ENCODE results near the gene DPH1.

Gene DPH1

GRCh38 chr17:2028737-2029136 lies 1.2 kb upstream of the DPH1 start:
- Histone ChIP-seq H3K4me1 (ENCODE audit: insufficient read depth, insufficient read length) (peaks cover 14% of the 10 kb centered on the region), H3K9me3 (ENCODE audit: insufficient read depth, low read length) (no peaks in the 10 kb centered on the region), H3K4me3 (ENCODE audit: insufficient read length, low read depth) (no peak overlapping the region), H3K27me3 (ENCODE audit: insufficient read depth, insufficient read length) (peaks cover 47% of the 10 kb centered on the region), H3K9ac (ENCODE audit: insufficient read length, low read depth) (no peak overlapping the region), H3K36me3 (ENCODE audit: insufficient read depth, insufficient read length, low read length) (peaks cover 13% of the 10 kb centered on the region)
- no peak for TF ChIP-seq ZNF274 (IDR thresholded peaks at IDR 0.05; ENCODE audit: low read depth, low read length)
- TF ChIP-seq SUZ12 (IDR thresholded peaks at IDR 0.05; ENCODE audit: extremely low read depth, insufficient read depth, insufficient read length): no peak
- no peak for TF ChIP-seq YY1 (IDR thresholded peaks at IDR 0.05; ENCODE audit: insufficient read depth, insufficient read length)
- DNase-seq (ENCODE audit: low read depth, low spot score): no peak

- Histone ChIP-seq H3K4me3 (ENCODE audit: insufficient read length, low read depth) (peak overlapping the region; percentile 99), H3K9ac (ENCODE audit: insufficient read length, low read depth) (peak overlapping the region; percentile 96), H3K9me3 (ENCODE audit: insufficient read depth, low read length) (no peaks in the 10 kb centered on the region), H3K4me1 (ENCODE audit: insufficient read depth, insufficient read length) (peaks cover 19% of the 10 kb centered on the region), H3K36me3 (ENCODE audit: insufficient read depth, insufficient read length, low read length) (peaks cover 20% of the 10 kb centered on the region), H3K27me3 (ENCODE audit: insufficient read depth, insufficient read length) (peaks cover 27% of the 10 kb centered on the region)
- DNase-seq (ENCODE audit: low read depth, low spot score): no peak
- TF ChIP-seq SUZ12 (IDR thresholded peaks at IDR 0.05; ENCODE audit: extremely low read depth, insufficient read depth, insufficient read length) (no peak), YY1 (IDR thresholded peaks at IDR 0.05; ENCODE audit: insufficient read depth, insufficient read length) (no peak), ZNF274 (IDR thresholded peaks at IDR 0.05; ENCODE audit: low read depth, low read length) (no peak)
Measured at GRCh38 chr17:2030779-2031163, 818 bp downstream of the DPH1 start.

GRCh38 chr17:2033153-2033552 lies 3.2 kb downstream of the DPH1 start:
- Histone ChIP-seq H3K4me3 (ENCODE audit: insufficient read length, low read depth) (no peak overlapping the region), H3K36me3 (ENCODE audit: insufficient read depth, insufficient read length, low read length) (peaks cover 43% of the 10 kb centered on the region), H3K9ac (ENCODE audit: insufficient read length, low read depth) (peak overlapping the region; percentile 72), H3K4me1 (ENCODE audit: insufficient read depth, insufficient read length) (peaks cover 21% of the 10 kb centered on the region), H3K27me3 (ENCODE audit: insufficient read depth, insufficient read length) (peaks cover 4% of the 10 kb centered on the region), H3K9me3 (ENCODE audit: insufficient read depth, low read length) (no peaks in the 10 kb centered on the region)
- no peak for DNase-seq (ENCODE audit: low read depth, low spot score)
- TF ChIP-seq SUZ12 (IDR thresholded peaks at IDR 0.05; ENCODE audit: extremely low read depth, insufficient read depth, insufficient read length): no peak
- TF ChIP-seq YY1 (IDR thresholded peaks at IDR 0.05; ENCODE audit: insufficient read depth, insufficient read length): no peak
- no peak for TF ChIP-seq ZNF274 (IDR thresholded peaks at IDR 0.05; ENCODE audit: low read depth, low read length)

DNA sequence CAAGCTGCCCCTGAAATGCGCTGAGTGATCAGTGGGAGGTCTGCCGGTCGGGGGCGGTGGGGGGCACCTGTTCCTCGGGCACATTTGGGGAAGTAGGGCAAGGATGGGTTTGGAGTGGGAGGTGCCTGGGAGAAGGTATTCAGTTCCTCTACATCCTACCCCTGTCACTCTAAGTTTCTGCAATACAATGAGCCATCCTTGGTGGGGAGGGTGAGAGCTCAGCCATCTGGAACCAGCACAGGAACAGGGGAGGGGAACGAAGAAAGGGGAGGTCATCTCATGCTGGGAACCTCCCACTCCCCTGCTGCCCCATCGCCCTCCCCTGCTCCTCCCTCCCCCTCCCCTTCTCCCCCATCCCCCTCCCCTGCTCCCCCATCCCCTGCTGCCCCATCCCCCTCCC lies 4.2 kb downstream of the DPH1 start:
- Histone ChIP-seq H3K36me3 (ENCODE audit: insufficient read depth, insufficient read length, low read length) (peaks cover 50% of the 10 kb centered on the region), H3K9ac (ENCODE audit: insufficient read length, low read depth) (no peak overlapping the region), H3K27me3 (ENCODE audit: insufficient read depth, insufficient read length) (no peaks in the 10 kb centered on the region), H3K4me3 (ENCODE audit: insufficient read length, low read depth) (no peak overlapping the region), H3K9me3 (ENCODE audit: insufficient read depth, low read length) (no peaks in the 10 kb centered on the region), H3K4me1 (ENCODE audit: insufficient read depth, insufficient read length) (peaks cover 14% of the 10 kb centered on the region)
- DNase-seq (ENCODE audit: low read depth, low spot score): no peak
- no peak for TF ChIP-seq ZNF274 (IDR thresholded peaks at IDR 0.05; ENCODE audit: low read depth, low read length)
- no peak for TF ChIP-seq YY1 (IDR thresholded peaks at IDR 0.05; ENCODE audit: insufficient read depth, insufficient read length)
- no peak for TF ChIP-seq SUZ12 (IDR thresholded peaks at IDR 0.05; ENCODE audit: extremely low read depth, insufficient read depth, insufficient read length)

DNA sequence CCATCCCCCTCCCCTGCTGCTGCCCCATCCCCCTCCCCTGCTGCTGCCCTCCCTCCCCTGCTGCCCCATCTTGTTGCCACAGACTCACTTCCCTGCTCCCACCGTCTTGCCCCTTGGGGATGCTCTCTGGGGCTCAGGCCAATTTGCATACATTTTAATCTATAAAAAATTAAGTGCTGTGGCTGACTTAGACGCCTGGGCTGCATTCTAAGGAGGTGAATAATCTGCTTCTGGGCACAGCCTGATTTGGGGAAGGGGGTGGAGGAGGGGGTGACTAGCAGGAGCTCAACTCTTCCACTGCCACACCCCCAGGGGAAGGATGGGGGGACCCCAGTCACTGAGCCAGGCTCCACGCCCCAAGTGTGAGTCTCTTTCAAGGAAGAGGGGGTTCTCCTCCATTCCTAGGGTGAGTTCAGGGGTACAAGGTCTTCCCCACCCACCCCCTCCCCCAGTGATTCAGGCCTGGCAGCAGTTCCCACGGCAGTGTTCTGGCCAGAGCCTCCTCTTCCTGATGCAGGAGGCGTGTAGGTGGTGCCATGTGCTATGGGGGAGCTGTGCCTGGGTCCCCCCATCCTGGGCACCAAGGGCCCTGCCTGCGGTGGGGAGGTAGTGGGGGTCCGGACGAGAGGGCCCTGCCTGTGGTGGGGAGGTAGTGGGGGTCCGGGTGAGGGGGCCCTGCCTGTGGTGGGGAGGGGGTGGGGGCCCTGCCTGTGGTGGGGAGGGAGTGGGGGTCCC lies 5.0 kb downstream of the DPH1 start:
- H3K36me3 ChIP-seq (ENCODE audit: insufficient read depth, insufficient read length, low read length): peaks cover 55% of the 10 kb centered on the region
- no peaks in the 10 kb centered on the region for H3K9me3 ChIP-seq (ENCODE audit: insufficient read depth, low read length)
- H3K27me3 ChIP-seq (ENCODE audit: insufficient read depth, insufficient read length): no peaks in the 10 kb centered on the region
- no peak overlapping the region for H3K9ac ChIP-seq (ENCODE audit: insufficient read length, low read depth)
- TF ChIP-seq ZNF274 (IDR thresholded peaks at IDR 0.05; ENCODE audit: low read depth, low read length): no peak
- no peak for TF ChIP-seq SUZ12 (IDR thresholded peaks at IDR 0.05; ENCODE audit: extremely low read depth, insufficient read depth, insufficient read length)
- peaks cover 10% of the 10 kb centered on the region for H3K4me1 ChIP-seq (ENCODE audit: insufficient read depth, insufficient read length)
- H3K4me3 ChIP-seq (ENCODE audit: insufficient read length, low read depth): no peak overlapping the region
- no peak for DNase-seq (ENCODE audit: low read depth, low spot score)

DNA sequence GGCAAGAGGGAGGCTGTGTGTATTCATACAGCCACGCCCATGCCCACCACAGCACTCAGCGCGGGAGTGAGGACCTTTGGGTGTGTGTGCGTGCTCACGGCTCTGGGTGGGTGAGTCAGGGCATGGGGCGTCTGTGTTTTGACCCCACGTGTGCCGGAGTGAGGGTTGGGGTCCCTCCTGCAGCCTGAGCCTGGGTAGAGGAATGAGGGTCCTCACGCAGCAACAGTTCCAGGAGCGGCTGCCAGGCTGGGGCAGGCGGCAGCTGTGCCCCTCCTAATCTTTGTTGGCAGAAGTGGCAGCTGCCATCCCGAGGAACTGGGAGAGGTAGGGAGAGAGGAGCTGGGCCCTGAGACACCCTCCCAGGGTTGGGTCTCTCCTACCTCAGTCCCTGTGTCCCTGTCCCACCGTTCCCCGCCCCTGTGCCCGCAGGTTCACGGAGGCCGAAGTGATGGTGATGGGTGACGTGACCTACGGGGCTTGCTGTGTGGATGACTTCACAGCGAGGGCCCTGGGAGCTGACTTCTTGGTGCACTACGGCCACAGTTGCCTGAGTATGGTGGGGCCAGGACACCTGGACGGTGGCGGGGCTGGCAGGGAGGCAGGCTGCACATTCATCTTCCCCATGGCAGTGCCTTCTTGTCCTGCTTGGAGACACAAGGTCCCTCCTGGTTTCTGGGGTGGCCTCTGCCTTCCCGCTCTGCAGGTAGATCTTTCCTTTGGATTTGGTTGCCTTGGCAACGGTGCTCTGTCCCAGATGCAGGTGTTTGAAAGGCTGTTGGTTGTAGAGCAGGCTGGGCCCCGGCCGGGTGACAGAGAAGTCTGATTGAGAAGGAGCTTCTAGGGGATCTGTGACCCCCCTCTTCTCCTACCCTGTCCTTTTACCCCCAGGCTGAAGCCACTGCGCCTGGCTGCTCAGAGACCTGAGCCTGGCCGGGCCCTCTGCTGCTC lies 5.9 kb downstream of the DPH1 start:
- H3K9ac ChIP-seq (ENCODE audit: insufficient read length, low read depth): no peak overlapping the region
- no peak overlapping the region for H3K4me3 ChIP-seq (ENCODE audit: insufficient read length, low read depth)
- H3K36me3 ChIP-seq (ENCODE audit: insufficient read depth, insufficient read length, low read length): peaks cover 63% of the 10 kb centered on the region
- peaks cover 10% of the 10 kb centered on the region for H3K4me1 ChIP-seq (ENCODE audit: insufficient read depth, insufficient read length)
- no peaks in the 10 kb centered on the region for H3K9me3 ChIP-seq (ENCODE audit: insufficient read depth, low read length)
- TF ChIP-seq YY1 (IDR thresholded peaks at IDR 0.05; ENCODE audit: insufficient read depth, insufficient read length): no peak
- no peak for TF ChIP-seq SUZ12 (IDR thresholded peaks at IDR 0.05; ENCODE audit: extremely low read depth, insufficient read depth, insufficient read length)
- no peak for TF ChIP-seq ZNF274 (IDR thresholded peaks at IDR 0.05; ENCODE audit: low read depth, low read length)
- H3K27me3 ChIP-seq (ENCODE audit: insufficient read depth, insufficient read length): no peaks in the 10 kb centered on the region
- no peak for DNase-seq (ENCODE audit: low read depth, low spot score)

GRCh38 chr17:2037155-2037554 lies 7.2 kb downstream of the DPH1 start:
- Histone ChIP-seq H3K9ac (ENCODE audit: insufficient read length, low read depth) (no peak overlapping the region), H3K36me3 (ENCODE audit: insufficient read depth, insufficient read length, low read length) (peaks cover 62% of the 10 kb centered on the region), H3K27me3 (ENCODE audit: insufficient read depth, insufficient read length) (no peaks in the 10 kb centered on the region), H3K4me1 (ENCODE audit: insufficient read depth, insufficient read length) (peaks cover 13% of the 10 kb centered on the region), H3K4me3 (ENCODE audit: insufficient read length, low read depth) (no peak overlapping the region), H3K9me3 (ENCODE audit: insufficient read depth, low read length) (no peaks in the 10 kb centered on the region)
- no peak for TF ChIP-seq SUZ12 (IDR thresholded peaks at IDR 0.05; ENCODE audit: extremely low read depth, insufficient read depth, insufficient read length)
- no peak for TF ChIP-seq YY1 (IDR thresholded peaks at IDR 0.05; ENCODE audit: insufficient read depth, insufficient read length)
- no peak for TF ChIP-seq ZNF274 (IDR thresholded peaks at IDR 0.05; ENCODE audit: low read depth, low read length)
- DNase-seq (ENCODE audit: low read depth, low spot score): no peak
